Measurements from ENCODE around the gene E2F8.
"Not testable (repeated sequence)": the region's sequence is repeated elsewhere in the genome, so short reads cannot be mapped to it uniquely, and the experiment has no call there.

The E2F8 gene, protein sequence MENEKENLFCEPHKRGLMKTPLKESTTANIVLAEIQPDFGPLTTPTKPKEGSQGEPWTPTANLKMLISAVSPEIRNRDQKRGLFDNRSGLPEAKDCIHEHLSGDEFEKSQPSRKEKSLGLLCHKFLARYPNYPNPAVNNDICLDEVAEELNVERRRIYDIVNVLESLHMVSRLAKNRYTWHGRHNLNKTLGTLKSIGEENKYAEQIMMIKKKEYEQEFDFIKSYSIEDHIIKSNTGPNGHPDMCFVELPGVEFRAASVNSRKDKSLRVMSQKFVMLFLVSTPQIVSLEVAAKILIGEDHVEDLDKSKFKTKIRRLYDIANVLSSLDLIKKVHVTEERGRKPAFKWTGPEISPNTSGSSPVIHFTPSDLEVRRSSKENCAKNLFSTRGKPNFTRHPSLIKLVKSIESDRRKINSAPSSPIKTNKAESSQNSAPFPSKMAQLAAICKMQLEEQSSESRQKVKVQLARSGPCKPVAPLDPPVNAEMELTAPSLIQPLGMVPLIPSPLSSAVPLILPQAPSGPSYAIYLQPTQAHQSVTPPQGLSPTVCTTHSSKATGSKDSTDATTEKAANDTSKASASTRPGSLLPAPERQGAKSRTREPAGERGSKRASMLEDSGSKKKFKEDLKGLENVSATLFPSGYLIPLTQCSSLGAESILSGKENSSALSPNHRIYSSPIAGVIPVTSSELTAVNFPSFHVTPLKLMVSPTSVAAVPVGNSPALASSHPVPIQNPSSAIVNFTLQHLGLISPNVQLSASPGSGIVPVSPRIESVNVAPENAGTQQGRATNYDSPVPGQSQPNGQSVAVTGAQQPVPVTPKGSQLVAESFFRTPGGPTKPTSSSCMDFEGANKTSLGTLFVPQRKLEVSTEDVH

DNA sequence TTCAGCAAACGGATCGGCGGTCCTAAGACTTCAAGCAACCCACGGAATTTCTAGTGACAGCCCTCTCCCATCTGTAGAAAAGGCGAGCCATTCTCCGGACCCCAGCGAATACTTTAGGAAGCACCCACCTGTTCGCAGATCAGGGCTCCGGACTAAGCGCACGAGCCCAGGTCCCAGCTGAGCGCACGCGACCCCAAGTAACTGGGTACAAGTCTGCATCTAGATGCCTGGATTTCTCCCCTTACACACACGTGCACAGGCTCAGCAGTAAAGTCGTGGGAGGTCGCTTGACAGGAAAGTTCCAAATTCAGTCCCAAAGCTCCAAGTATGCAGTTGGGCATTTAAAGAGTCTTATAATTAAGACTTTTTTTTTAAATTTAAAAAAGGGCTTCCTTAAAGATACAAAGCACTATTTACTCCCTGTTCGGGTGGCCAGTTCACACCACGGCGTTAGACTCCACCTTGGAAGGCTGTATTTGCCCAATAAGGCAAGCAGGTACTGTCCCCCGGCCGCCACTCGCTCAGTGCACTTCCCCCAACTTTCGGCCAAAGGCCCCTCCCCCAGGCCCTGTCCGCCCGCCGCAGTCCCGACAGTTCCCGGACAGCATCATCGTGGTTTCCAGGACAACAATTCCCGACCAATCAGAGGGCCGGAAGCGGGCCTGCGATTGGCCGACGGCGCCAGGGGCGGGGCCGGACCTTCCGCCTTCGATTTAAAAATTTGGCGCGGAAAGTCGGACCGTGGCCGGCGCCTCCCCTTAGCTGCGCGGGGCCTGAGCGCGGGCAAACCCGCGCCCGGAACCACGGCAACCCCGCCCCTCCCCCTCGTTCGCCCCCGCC, at the start of gene E2F8:
E2F8 (minus strand) TSS at position 526 of the 840 bp plus-strand sequence. CDS start 824 bp downstream, outside the sequence.
- peak; percentile 81 for DNase-seq (ENCODE audit: low read depth)

DNA sequence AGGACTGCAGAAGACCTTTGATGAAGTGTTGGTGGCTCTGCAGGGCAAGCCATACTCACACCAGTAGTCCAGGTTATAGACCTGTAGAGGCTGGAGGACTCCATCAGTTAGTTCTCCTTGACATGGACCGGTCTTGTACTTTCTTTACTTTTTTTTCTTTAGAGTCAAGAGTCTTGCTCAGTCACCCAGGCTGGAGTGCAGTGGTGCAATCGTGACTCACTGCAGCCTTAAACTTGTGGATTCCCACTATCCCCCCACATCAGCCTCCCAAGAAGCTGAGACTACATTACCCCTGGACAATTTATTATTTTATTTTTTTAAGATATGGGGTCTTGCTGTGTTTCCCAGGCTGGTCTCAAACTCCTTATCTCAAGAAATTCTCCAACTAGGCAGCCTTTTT, 49.6 kb upstream of the E2F8 start:
- no peak for DNase-seq (ENCODE audit: low read depth)

DNA sequence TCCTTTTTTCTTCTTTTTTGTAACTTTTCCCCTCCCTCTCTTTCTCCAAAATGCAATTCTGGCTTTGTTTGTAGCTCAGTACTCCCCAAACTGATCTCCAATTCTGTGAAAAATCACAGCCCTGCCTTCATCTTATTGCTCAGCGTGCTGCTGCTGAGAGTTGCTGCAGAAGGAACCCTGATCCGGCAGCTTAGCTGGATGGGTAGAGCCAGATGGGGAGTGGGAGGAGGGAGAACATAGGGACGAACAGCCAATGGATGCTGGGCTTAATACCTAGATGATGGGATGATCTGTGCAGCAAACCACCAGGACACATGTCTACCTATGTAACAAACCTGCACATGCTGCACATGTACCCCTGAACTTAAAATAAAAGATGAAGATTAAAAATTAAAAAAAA, 47.5 kb upstream of the E2F8 start:
- DNase-seq (ENCODE audit: low read depth): no peak

DNA sequence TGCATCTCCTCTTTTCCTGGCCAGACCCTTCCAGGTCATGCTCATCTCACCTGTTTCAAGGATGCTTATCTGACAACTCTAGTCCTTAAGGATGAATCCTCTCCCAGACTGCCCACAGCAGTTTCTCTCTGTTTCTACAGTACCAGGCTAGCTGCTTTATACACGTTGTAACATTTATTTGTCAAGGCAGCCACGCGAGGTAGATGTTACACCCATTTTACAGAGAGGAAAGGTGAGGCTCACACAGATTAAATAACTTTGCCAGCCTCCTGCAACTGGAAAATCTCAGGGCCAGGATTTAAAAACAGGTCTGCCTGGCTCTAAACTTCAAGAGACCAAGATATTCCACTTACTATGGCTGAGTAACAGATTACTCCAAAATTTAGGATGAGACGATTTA, 45.7 kb upstream of the E2F8 start:
- no peak for DNase-seq (ENCODE audit: low read depth)

DNA sequence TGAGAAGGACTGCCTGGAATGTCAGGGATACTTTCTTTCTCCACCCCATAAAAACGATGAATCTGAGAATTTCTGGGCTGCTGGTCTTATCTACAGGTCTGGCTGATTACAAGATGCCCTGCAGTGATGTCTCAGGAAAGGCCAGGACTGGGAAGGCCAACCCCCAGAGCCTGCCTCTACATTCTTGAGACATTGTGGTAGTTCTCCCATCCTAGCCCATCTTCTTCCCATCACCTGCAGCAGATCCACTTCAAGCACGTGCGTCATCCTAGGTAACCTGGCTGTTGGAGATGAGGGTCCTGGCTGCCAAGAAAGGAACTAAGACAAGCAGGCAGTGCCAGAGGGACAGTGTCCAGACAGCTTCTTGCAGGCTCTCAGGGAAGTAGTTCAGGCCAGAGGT, 44.1 kb upstream of the E2F8 start:
- no peak for DNase-seq (ENCODE audit: low read depth)

DNA sequence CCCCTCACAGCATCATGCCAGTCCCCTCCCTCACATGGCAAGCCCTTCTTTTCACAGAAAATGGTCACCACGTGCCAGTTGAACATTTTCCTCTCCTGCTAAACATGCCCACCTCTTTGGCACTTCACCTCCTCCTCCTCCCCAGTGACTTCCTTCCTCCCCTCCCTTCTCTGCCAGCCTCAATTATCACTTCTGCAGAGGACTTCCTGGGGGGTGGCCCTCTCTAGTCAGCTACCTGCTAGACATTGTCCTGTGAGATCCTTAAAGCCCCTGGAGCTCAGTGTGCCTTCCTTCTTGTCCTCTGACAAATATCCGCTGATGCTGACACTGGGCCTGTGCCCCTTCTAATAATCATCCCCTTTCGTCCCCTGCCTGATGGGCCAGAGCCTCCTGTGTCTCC, 43.2 kb upstream of the E2F8 start:
- no peak for DNase-seq (ENCODE audit: low read depth)

DNA sequence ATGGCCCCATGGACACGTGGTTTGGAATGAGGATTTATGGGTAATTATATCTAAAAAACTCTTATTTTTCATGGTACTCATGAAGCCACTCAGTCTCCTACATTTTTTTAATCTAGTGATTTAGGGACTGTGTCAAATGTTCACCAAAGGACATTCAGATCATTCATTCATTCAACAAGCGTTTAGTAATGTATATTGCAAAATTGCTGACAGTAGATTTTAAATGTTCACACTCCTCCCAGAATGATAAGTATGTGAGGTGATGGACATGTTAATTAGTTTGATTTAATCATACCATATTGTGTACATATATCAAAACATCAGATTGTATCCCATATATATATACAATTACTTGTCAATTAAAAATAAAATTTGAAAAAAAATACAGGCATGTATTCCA, 40.8 kb upstream of the E2F8 start:
- no peak for DNase-seq (ENCODE audit: low read depth)

DNA sequence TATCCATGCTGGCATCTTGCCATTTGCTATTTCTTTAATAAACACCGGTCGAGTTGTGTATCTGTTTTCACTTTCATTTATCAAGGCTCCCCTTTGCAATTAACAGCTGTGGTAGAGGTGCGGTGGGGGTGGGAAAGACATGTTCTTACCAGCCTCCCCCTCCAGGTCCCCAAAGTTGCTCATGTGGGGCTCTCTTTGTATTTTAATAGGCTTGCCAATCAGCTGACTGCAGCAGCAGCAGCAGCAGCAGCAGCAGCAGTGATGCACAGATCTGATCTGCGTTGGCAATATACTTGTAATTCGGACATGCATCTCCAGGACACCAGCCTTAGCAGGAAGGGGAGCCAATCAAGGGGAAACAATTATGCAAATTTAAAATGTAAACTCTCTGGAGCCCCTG, 40.3 kb upstream of the E2F8 start:
- DNase-seq (ENCODE audit: low read depth): no peak

DNA sequence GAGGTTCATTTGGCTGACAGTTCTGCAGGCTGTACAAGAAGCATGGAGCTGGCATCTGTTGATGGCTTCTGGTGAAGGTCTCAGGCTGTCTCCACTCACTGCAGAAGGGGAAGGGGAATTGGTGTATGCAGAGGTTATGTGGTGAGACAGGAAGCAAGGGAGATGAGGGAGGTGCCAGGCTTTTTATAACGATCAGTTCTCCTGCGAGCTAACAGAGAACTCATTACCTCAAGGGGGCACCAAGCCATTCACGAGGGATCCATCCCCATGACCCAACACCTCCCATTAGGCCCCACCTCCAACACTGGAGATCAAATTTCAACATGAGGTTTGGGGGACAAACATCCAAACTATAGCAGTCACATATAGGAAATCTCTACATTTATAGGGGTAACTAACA, 38.7 kb upstream of the E2F8 start:
- DNase-seq (ENCODE audit: low read depth): no peak

DNA sequence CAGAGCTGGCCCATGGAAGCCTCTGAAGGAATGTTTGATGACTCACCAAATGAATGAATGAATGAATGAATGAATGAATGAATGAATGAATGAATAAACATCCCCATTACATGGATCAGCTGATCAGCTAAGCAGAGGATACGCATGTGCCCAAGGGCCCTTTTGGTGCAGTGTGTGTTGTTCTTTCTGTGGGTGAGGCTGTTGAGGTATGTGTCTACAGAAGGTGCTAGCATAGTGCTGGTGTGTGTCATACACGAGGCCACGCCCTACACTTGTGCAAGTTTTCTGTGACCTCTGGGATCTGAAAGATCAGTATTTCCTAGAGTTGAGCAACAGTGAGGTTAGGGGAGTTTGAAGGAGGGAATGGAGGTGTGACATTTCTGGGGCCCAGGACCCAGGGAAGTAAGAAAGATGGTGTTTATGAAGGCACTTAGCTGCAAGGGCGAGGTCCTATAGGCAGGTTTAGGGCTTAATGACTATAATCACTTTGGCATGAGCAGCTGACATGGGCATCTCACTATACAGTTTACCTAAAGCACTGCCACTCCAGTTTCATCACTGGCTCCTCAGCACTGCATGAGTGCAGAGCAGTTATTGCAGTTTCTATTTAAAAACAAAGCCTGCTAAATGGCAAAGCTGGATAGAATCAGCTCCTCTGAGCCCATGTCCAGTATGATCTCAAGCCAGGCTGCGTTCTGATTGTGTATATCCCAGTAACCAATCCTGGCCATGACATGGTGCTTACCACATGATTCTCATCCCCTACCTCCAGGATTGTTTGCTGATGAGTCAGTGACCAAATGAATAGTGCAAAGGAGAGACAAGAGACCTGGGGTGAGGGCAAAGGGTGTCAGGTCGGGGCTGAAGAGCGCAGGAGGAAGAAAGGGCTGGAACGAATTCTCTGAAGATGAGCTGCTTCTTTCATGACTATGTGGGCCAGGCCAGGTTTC, 36.4 kb upstream of the E2F8 start:
- no peak for DNase-seq (ENCODE audit: low read depth)

DNA sequence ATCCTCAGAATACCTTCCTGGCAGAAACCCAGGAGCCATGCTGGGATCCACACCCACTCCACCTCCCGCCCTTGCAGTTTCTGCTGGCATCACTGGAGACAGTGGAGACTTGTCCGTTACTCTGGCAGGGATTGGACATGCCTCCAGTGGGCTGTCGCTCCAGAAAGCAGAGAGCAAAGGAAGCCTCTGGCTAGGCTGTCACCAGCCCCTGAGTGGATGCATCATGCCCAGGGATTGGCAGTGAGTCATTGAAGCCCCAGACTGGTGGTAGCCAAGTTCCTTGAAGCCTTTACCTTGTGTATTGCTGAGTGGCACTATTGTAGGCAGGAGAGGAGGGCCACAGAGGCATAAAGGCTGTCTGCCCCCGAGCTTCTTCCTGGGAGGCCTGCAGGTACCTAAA, 34.8 kb upstream of the E2F8 start:
- no peak for DNase-seq (ENCODE audit: low read depth)

DNA sequence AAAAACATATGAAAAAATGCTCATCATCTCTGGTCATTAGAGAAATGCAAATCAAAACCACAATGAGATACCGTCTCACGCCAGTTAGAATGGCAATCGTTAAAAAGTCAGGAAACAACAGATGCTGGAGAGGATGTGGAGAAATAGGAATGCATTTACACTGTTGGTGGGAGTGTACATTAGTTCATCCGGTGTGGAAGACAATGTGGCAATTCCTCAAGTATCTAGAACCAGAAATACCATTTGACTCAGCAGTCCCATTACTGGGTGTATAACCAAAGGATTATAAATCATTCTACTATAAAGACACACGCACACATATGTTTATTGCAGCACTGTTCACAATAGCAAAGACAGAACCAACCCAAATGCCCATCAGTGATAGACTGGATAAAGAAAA, 32.5 kb upstream of the E2F8 start:
- DNase-seq (ENCODE audit: low read depth): not testable (repeated sequence)

DNA sequence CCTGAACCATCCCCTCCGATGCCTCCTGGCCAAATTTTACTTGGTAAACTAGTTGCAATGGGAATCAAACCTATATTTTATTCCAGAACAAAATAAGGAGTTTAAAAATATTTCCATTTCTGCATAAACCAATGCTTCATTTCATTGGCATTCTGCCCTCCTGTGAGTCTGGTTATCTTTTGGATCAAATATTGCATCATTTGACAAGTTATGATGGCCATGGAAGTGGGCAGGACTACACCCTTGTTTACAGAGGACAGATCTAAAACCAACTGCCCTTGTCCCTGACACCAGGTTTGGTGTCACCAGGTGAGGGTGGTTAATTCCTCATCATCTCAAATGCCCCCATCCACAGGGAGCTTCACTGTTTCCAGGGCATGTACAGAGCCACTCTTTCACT, 28.2 kb upstream of the E2F8 start:
- no peak for DNase-seq (ENCODE audit: low read depth)

DNA sequence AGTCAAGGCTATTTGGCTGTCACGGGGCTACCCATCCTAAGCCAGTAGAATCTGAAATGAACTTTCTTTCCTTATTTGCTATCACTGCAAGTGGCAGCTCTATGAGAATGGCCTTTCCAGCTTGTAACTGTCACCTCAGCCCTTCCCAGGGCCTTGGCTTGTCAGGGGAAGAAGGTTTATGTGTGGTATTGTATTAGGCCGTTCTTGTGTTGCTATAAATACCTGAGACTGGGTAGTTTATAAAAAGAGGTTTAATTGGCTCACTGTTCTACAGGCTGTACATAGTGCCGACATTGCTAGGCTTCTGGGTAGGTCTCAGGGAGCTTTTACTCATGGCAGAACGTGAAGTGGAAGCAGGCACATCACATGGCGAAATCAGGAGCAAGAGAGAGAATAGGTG, 26.8 kb upstream of the E2F8 start:
- DNase-seq (ENCODE audit: low read depth): no peak

DNA sequence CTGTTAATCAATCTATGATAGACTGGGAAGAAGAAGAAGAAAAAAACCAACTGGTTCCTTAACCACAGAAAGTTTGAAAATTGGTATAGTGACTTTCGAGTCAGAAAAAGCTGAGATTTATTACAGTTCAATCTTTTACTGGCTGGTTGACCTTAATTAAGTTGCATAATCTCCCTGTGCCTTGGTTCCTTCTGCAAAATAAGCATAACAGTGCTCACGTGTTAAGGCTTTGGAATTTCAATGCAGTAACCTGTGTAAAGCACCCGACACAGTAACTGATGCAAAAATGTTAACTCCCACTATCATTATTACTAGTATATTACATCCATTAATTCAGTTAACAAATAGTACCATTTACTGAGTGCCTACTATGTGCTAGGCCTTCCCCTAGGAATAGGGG, 22.6 kb upstream of the E2F8 start:
- DNase-seq (ENCODE audit: low read depth): no peak

DNA sequence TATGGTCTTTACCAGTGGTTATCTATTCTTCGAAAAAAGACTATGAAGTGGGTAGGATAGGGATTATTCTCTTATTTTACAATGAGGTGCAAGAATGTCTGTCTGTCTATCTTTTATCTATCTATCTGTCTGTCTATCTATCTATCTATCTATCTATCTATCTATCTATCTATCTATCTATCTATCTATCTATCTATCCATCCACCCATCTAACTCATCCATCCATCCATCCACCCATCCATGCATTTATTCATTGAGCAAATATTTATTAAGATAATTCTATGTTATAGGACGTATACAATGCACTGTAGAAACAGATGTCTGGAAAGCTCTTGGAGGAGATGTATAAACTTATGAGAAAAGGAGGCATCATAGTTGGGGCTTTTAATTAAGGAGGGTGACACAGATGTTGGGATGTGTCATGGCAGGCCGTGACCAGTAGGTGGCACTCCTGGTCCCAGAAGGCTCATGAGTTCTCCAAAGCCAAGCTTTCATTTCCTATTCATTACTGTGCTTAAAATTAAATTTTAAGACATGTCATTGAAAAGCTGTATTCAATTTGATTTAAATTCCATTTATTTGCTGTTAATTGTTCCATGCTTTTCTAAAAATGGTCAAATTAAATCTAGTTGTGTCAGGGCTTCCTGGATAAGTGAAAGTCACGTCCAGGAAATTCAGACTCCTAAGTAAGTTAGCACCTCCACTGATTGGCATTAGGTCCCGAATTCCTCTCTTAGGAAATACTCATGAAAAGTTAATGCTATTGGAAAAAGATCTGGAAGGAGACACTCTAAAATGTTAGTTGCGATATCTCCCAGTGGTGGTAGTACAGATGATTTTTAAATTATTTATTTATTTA, 19.0 kb upstream of the E2F8 start:
- peak; percentile 45 for DNase-seq (ENCODE audit: low read depth)

DNA sequence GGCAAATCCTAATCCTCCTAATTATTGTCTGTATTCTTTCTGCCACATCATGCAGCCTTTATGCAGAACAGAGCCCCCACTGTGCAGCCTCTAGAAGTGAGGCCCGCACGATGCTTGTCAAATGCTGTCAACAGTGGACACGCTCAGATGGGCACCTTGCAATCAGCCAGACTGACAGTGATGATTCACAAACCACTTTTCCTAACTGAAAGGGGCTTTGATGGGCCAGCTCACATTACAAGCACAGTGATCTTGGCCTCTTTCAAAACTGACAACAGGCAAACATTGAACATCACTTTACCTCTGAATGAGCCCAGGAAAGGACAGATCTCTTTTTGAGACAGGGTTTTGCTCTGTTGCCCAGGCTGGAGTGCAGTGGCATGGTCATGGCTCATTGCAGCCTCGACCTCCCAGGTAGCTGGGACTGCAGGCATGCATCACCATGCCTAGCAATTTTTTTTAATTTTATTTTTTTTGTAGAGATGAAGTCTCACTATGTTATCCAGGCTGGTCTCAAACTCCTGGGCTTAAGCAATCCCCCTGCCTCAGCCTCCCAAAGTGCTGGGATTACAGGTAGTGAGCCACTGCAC, 18.0 kb upstream of the E2F8 start:
- DNase-seq (ENCODE audit: low read depth): no peak

DNA sequence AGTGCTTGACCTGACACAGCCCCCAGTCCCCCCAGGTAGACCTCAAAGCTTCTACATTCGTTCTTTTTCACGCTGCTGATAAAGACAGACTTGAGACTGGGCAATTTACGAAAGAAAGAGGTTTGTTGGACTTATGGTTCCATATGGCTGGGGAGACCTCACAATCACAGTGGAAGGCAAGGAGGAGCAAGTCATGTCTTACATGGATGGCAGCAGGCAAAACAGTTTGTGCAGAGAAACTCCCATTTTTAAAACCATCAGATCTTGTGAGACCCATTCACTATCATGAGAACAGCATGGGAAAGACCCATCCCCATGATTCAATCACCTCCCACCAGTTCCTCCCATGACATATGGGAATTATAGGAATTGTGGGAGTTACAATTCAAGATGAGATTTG, 13.7 kb upstream of the E2F8 start:
- DNase-seq (ENCODE audit: low read depth): not testable (repeated sequence)

DNA sequence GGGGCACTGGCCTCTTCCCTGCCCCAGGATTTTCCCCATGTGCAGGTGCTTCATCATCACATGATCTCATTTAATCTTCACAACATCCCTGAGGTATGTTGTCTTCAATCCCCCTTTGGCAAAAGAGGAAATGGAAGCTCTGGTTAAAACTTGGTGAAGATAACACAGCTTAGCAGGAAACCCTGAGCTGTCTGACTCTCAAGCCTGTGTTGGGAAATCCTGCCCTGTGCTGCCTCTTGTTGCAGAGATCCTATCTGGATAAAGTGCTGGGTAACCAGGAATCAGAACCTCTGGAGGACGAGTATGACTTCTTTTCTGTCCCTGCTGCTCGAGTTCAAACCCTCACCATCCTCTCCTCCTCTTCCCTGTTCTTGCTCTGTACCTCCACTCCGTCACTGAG, 13.1 kb upstream of the E2F8 start:
- DNase-seq (ENCODE audit: low read depth): no peak
